Peyer's patch (tissue), 4 donors: ENCODE measurements around the gene NPTXR. TPM values are rescaled to one million over a fixed set of nuclear protein-coding genes. Genes with fewer than 3 reads are reported as not detected.

ENCODE experiments used
- DNase-seq, 3 donors: peaks; one replicate each; pipeline ENCODE4 v3.0.0-alpha.2; 2017 to 2019
- H3K27ac ChIP-seq, 4 donors: fragments of 200-600 bp; sonication (generic); one replicate each; pipeline ENCODE4 v1.5.1; 2016 to 2019
- H3K27me3 ChIP-seq, 2 donors: fragments of 200-600 bp; sonication (generic); one replicate each; pipeline ENCODE4 v1.5.1; 2019
- H3K36me3 ChIP-seq, 3 donors: fragments of 200-600 bp; sonication (generic); one replicate each; pipeline ENCODE4 v1.5.1; 2016 to 2019
- H3K4me1 ChIP-seq, 4 donors: fragments of 200-600 bp; sonication (generic); one replicate each; pipeline ENCODE4 v1.5.1; 2016 to 2019
- H3K4me3 ChIP-seq, 4 donors: fragments of 200-600 bp; sonication (generic); 1 replicate in 3 of 4; 2 replicates in 1 of 4; pipeline ENCODE4 v1.5.1; 2016 to 2019; ENCODE audit warnings: mild to moderate bottlenecking in 1 of 4
- H3K9me3 ChIP-seq, 4 donors: fragments of 200-600 bp; sonication (generic); one replicate each; pipeline ENCODE4 v1.5.1; 2016 to 2019; ENCODE audit warnings: mild to moderate bottlenecking in 1 of 4
- POLR2A ChIP-seq, 2 donors: fragments of 450-650 bp; IDR thresholded peaks; one replicate each; pipeline ENCODE4 v1.5.1; 2017; ENCODE audit warnings: antibody characterized with exemption in 2 of 2, mild to moderate bottlenecking in 2 of 2, moderate library complexity in 2 of 2
- total RNA-seq, 4 donors: library from RNA; depleted of rRNA; stranded (reverse); fragments of >200 nt; gene quantifications; one replicate each; pipeline ENCODE4 v1.1.0, GENCODE V29; 2016
- TF ChIP-seq, protein P1 (sequence below), 6 experiments: fragments of 450-650 bp in 4 of 6; fragments of 200-600 bp in 2 of 6; sonication (generic) in 1 of 6; IDR thresholded peaks; one replicate each; pipeline ENCODE4 v1.5.1; 2017 to 2019; ENCODE audit warnings: antibody characterized with exemption in 6 of 6, mild to moderate bottlenecking in 3 of 6, moderate library complexity in 1 of 6

NPTXR gene
- total RNA-seq, 4 donors from 2014 or later = 0.53 to 2.8 (median 1.1) TPM

DNA sequence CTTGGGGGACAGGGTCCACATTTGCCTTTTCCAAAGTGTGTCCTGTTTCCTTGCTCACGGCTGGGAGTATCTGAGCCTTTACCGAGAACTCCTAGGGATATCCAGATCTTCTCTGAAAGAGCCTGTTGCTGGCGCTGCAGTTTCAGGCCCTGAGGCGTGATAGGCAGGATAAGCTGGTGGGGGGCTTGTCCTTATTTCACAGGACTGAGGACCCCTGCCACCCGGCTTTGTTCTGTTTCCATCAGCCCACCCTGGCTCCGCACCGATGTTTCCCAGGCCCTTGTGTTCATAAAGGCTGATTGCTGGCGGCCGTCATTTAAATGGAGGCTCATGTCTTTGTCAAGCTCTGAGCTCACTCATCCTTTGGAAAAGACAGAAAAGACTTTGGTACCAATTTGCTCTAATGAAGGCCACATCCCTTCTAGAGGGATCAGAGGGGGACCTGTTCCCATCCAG lies 9.4 kb upstream of the NPTXR start:
- Histone ChIP-seq H3K27me3 (no peaks in the 10 kb centered on the region), H3K27ac (no peak overlapping the region), H3K4me1 (no peaks in the 10 kb centered on the region), H3K9me3 (no peaks in the 10 kb centered on the region), H3K36me3 (no peaks in the 10 kb centered on the region), H3K4me3 (no peak overlapping the region)
- TF ChIP-seq, protein P1, sequence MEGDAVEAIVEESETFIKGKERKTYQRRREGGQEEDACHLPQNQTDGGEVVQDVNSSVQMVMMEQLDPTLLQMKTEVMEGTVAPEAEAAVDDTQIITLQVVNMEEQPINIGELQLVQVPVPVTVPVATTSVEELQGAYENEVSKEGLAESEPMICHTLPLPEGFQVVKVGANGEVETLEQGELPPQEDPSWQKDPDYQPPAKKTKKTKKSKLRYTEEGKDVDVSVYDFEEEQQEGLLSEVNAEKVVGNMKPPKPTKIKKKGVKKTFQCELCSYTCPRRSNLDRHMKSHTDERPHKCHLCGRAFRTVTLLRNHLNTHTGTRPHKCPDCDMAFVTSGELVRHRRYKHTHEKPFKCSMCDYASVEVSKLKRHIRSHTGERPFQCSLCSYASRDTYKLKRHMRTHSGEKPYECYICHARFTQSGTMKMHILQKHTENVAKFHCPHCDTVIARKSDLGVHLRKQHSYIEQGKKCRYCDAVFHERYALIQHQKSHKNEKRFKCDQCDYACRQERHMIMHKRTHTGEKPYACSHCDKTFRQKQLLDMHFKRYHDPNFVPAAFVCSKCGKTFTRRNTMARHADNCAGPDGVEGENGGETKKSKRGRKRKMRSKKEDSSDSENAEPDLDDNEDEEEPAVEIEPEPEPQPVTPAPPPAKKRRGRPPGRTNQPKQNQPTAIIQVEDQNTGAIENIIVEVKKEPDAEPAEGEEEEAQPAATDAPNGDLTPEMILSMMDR (IDR thresholded peaks at IDR 0.05) = no peak
- no peak for TF ChIP-seq POLR2A (IDR thresholded peaks at IDR 0.05)
- no peak for DNase-seq

DNA sequence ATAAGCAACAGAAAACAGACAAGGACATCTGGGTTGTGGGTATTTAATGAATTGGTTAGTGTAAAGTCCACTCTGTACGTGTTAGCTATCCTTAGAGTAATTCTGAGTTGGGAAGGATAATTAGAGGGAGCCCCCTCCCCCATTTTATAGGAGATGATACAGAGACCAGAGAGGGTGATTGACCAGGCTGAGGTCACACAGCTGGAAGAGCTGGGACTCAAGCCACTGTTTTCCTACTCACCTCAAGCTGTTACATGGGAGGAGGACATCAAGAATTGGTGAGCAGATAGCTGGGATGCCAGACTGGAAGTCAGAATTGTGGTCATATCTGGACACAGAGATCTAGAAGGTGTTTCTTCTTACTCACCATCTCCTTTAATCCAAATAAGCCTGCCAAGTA lies 8.7 kb upstream of the NPTXR start:
- no peak for DNase-seq
- no peak overlapping the region for H3K27ac ChIP-seq
- TF ChIP-seq POLR2A (IDR thresholded peaks at IDR 0.05) = no peak
- TF ChIP-seq, protein P1 (IDR thresholded peaks at IDR 0.05) = no peak

DNA sequence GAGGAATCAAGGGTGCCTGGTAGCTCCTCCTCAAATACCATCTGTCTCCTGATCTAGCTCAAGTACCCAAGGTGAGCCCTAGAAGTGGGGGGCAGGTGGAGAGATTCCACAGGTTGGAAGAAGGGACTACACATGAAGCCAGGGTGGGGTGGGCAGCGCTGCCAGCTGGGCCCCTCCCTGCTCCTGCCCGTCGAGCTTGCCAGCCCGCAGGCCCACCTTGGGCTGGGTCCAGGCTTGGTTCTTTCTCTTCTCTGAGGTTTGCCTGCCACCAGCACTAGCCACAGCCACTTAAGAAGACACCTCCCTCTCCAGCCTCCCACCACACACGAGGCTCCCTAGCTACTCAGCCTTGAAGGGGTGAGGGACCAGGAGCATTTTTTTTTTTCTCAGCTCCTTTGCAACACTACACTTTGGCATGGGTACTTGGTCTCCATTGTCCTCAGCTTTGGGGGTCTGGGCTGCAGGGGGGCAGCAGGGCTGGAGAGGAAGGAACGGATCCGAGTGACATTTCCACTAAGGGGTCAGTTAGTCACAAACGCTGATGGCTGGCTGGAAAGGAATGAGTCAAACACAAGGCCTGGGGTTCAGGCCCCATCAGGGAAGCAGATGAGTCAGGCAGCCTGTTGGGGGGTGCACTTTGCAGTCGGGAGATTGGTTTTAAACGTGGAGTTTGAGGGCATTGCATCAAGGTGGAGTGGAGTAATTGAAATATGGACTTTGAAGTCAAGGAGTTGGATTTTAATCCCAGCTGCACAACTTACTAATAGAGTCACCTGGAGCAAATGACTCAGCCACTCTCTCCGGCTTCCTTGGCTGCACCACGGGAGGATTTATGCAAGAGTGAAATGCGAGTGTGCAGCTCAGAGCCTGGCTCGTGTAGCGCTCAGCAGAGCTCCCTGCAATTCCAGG lies 7.4 kb upstream of the NPTXR start:
- TF ChIP-seq POLR2A (IDR thresholded peaks at IDR 0.05) = no peak
- TF ChIP-seq, protein P1 (IDR thresholded peaks at IDR 0.05) = no peak
- Histone ChIP-seq H3K4me1 (no peaks in the 10 kb centered on the region), H3K36me3 (no peaks in the 10 kb centered on the region), H3K4me3 (no peak overlapping the region), H3K27me3 (no peaks in the 10 kb centered on the region), H3K9me3 (no peaks in the 10 kb centered on the region), H3K27ac (no peak overlapping the region)
- no peak for DNase-seq

More for the DNA sequence above, 8.7 kb upstream of the NPTXR start:
- no peak overlapping the region for H3K4me3 ChIP-seq
- H3K36me3 ChIP-seq = no peaks in the 10 kb centered on the region
- H3K9me3 ChIP-seq = no peaks in the 10 kb centered on the region
- H3K4me1 ChIP-seq = no peaks in the 10 kb centered on the region
- H3K27me3 ChIP-seq = no peaks in the 10 kb centered on the region

DNA sequence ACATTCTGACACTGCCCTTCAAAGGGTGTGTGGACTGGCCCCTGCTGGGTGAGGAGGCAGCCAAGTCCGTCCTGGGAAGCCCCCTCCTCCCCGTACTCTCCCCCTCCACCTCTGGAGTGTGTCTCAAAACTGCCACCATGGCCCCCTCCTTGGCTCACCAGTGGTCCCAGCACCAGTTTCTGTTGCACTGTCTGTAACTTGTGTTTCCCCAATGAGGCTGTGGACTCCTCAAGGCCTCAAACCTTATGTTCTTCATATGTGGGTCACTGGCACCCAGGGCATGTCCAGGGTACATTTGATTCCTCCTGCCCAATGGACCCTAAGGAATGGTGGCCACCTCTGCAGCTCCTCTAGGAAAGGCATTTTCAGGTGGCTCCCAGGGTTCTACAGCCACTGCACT lies 6.6 kb upstream of the NPTXR start:
- DNase-seq = no peak
- no peaks in the 10 kb centered on the region for H3K27me3 ChIP-seq
- H3K4me3 ChIP-seq = no peak overlapping the region
- no peaks in the 10 kb centered on the region for H3K4me1 ChIP-seq
- H3K36me3 ChIP-seq = no peaks in the 10 kb centered on the region
- no peak for TF ChIP-seq POLR2A (IDR thresholded peaks at IDR 0.05)
- TF ChIP-seq, protein P1 (IDR thresholded peaks at IDR 0.05) = no peak
- H3K9me3 ChIP-seq = no peaks in the 10 kb centered on the region
- H3K27ac ChIP-seq = no peak overlapping the region

DNA sequence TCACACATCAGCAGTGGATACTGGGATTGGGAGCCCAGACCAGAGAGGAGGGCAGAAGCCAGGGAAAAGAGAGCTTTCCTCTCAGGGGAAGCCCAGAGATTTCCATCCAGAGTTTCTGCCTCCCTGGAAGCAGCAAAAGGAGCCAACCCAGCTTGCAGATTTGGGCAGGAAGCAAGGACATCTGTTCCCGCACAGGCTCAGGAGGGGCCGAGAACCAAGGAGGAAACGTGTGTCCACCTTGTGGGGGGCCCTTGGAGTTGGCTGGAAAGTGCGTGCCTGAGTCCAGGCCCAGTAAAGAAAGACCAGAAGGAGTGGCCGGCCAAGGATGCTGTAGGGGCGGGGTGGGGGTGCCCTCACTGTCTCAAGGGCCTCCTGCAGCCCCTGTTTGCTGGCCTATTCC lies 6.0 kb upstream of the NPTXR start:
- TF ChIP-seq, protein P1 (IDR thresholded peaks at IDR 0.05) = no peak
- TF ChIP-seq POLR2A (IDR thresholded peaks at IDR 0.05) = no peak
- Histone ChIP-seq H3K4me3 (no peak overlapping the region), H3K27ac (no peak overlapping the region), H3K4me1 (no peaks in the 10 kb centered on the region), H3K36me3 (no peaks in the 10 kb centered on the region), H3K27me3 (no peaks in the 10 kb centered on the region), H3K9me3 (no peaks in the 10 kb centered on the region)
- DNase-seq = no peak
